Liver (tissue), 3 donors: ENCODE results near the gene STK4.

Experiments
- ATF3 ChIP-seq: IDR thresholded peaks from 2 replicates; pipeline ENCODE4 v1.6.1; 2016; ENCODE audit warnings: antibody characterized with exemption
- CTCF ChIP-seq: fragments of 150-350 bp; IDR thresholded peaks from 2 replicates; pipeline ENCODE4 v1.5.1; 2017; ENCODE audit warnings: improper control_type of control experiment, low read depth, low read length; ENCODE audit not compliant: missing input control
- GABPA ChIP-seq, 2 donors: IDR thresholded peaks in 1 of 2; conservative IDR thresholded peaks in 1 of 2; 2 replicates each; pipeline ENCODE4 v1.6.1; 2016; ENCODE audit warnings: antibody characterized with exemption in 2 of 2, mild to moderate bottlenecking in 1 of 2, moderate library complexity in 1 of 2
- RAD21 ChIP-seq, 2 donors: IDR thresholded peaks; 2 replicates each; pipeline ENCODE4 v1.6.1; 2016; ENCODE audit warnings: antibody characterized with exemption in 2 of 2, mild to moderate bottlenecking in 2 of 2
- SP1 ChIP-seq: IDR thresholded peaks from 2 replicates; pipeline ENCODE4 v1.6.1; 2018; ENCODE audit warnings: antibody characterized with exemption, mild to moderate bottlenecking
- TF ChIP-seq, protein P1 (sequence below): IDR thresholded peaks from 2 replicates; pipeline ENCODE4 v1.6.1; 2016; ENCODE audit warnings: antibody characterized with exemption
- TF ChIP-seq, protein P2 (sequence below): IDR thresholded peaks from 2 replicates; pipeline ENCODE4 v1.6.1; 2016; ENCODE audit warnings: antibody characterized with exemption, mild to moderate bottlenecking
- TF ChIP-seq, protein P3 (sequence below): IDR thresholded peaks from 2 replicates; pipeline ENCODE4 v1.6.1; 2016; ENCODE audit warnings: antibody characterized with exemption
- donor health status: healthy.
- donor health status: healthy.

DNA sequence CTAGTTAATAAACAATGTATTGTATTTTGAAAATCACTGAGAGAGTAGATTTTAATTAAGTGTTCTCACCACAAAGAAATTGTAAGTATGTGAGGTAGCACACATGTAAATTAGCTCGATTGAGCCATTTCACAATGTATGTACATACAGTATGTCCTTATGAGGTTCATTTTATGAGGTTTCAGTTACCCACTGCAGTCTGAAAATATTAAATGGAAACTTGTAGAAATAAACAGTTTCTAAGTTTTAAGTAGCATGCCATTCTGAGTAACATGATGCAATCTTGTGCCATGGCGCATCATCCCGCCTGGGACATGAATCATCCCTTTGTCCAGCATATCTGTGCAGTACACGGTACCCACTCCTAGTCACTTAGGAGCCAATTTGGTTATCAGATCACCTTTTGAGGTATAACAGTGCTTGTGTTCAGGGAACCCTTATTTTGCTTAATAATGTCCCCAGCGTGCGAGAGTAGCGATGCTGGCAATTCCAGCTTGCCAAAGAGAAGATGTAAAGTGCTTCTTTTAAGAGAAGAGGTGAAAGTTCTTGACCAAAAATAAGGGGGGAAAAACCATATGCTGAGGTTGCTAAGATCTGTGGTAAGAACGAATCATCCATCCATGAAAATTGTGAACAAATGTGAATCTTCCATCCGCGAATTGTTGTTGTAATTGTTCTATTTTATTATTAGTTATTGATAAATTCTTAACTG lies 69.9 kb downstream of the STK4 start:
- no peak for TF ChIP-seq CTCF
- no peak for TF ChIP-seq GABPA (IDR thresholded peaks at IDR 0.05 in 1 of 2, conservative IDR thresholded peaks at IDR 0.05 in 1 of 2)
- TF ChIP-seq, protein P1, sequence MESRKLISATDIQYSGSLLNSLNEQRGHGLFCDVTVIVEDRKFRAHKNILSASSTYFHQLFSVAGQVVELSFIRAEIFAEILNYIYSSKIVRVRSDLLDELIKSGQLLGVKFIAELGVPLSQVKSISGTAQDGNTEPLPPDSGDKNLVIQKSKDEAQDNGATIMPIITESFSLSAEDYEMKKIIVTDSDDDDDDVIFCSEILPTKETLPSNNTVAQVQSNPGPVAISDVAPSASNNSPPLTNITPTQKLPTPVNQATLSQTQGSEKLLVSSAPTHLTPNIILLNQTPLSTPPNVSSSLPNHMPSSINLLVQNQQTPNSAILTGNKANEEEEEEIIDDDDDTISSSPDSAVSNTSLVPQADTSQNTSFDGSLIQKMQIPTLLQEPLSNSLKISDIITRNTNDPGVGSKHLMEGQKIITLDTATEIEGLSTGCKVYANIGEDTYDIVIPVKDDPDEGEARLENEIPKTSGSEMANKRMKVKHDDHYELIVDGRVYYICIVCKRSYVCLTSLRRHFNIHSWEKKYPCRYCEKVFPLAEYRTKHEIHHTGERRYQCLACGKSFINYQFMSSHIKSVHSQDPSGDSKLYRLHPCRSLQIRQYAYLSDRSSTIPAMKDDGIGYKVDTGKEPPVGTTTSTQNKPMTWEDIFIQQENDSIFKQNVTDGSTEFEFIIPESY: no peak
- no peak for TF ChIP-seq SP1
- TF ChIP-seq, protein P2, sequence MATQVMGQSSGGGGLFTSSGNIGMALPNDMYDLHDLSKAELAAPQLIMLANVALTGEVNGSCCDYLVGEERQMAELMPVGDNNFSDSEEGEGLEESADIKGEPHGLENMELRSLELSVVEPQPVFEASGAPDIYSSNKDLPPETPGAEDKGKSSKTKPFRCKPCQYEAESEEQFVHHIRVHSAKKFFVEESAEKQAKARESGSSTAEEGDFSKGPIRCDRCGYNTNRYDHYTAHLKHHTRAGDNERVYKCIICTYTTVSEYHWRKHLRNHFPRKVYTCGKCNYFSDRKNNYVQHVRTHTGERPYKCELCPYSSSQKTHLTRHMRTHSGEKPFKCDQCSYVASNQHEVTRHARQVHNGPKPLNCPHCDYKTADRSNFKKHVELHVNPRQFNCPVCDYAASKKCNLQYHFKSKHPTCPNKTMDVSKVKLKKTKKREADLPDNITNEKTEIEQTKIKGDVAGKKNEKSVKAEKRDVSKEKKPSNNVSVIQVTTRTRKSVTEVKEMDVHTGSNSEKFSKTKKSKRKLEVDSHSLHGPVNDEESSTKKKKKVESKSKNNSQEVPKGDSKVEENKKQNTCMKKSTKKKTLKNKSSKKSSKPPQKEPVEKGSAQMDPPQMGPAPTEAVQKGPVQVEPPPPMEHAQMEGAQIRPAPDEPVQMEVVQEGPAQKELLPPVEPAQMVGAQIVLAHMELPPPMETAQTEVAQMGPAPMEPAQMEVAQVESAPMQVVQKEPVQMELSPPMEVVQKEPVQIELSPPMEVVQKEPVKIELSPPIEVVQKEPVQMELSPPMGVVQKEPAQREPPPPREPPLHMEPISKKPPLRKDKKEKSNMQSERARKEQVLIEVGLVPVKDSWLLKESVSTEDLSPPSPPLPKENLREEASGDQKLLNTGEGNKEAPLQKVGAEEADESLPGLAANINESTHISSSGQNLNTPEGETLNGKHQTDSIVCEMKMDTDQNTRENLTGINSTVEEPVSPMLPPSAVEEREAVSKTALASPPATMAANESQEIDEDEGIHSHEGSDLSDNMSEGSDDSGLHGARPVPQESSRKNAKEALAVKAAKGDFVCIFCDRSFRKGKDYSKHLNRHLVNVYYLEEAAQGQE: no peak
- TF ChIP-seq, protein P3, sequence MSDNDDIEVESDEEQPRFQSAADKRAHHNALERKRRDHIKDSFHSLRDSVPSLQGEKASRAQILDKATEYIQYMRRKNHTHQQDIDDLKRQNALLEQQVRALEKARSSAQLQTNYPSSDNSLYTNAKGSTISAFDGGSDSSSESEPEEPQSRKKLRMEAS: no peak
- no peak for TF ChIP-seq RAD21 (IDR thresholded peaks at IDR 0.05)
- TF ChIP-seq ATF3: no peak
